Activated CD4-positive, alpha-beta T cell treated with anti-CD3 and anti-CD28 coated beads, Interleukin-2, amount 50 U/mL, for 48 hours (primary cell): ENCODE data around the gene RILPL2.
"Not testable (repeated sequence)": the region's sequence is repeated elsewhere in the genome, so short reads cannot be mapped to it uniquely, and the experiment has no call there.

Source experiments
- DNase-seq, 2 experiments: peaks; one replicate each; pipeline ENCODE4 v3.0.0-alpha.2; 2020

RILPL2 gene

GRCh38 chr12:123436017-123436964 lies at the start of gene RILPL2:
TSS of gene RILPL2 (minus strand) at chr12:123436684. CDS start at chr12:123436420, 264 bp downstream.
- peak; percentile 96 to 97 for DNase-seq

GRCh38 chr12:123485756-123486155 lies 49.3 kb upstream of the RILPL2 start:
- DNase-seq, result no peak

- no peak for DNase-seq
Measured at GRCh38 chr12:123483602-123484248, 47.2 kb upstream of the RILPL2 start.

GRCh38 chr12:123482876-123483275 lies 46.4 kb upstream of the RILPL2 start:
- no peak for DNase-seq

- not testable (repeated sequence) for DNase-seq
Measured at GRCh38 chr12:123481251-123481650, 44.8 kb upstream of the RILPL2 start.

GRCh38 chr12:123479442-123480180 lies 43.1 kb upstream of the RILPL2 start:
- no peak for DNase-seq

GRCh38 chr12:123478762-123479161 lies 42.3 kb upstream of the RILPL2 start:
- DNase-seq, result no peak

GRCh38 chr12:123478069-123478468 lies 41.6 kb upstream of the RILPL2 start:
- no peak for DNase-seq

- DNase-seq, result no peak
Measured at GRCh38 chr12:123475246-123475703, 38.8 kb upstream of the RILPL2 start.

GRCh38 chr12:123474485-123475245 lies 38.2 kb upstream of the RILPL2 start:
- no peak for DNase-seq

GRCh38 chr12:123472438-123472849 lies 36.0 kb upstream of the RILPL2 start:
- no peak for DNase-seq

- DNase-seq, result no peak
Measured at GRCh38 chr12:123471374-123472068, 35.0 kb upstream of the RILPL2 start.

GRCh38 chr12:123469978-123470377 lies 33.5 kb upstream of the RILPL2 start:
- no peak for DNase-seq

- DNase-seq, result no peak
Measured at GRCh38 chr12:123468786-123469185, 32.3 kb upstream of the RILPL2 start.

GRCh38 chr12:123465084-123465483 lies 28.6 kb upstream of the RILPL2 start:
- DNase-seq, result no peak

GRCh38 chr12:123463174-123463573 lies 26.7 kb upstream of the RILPL2 start:
- not testable (repeated sequence) for DNase-seq

GRCh38 chr12:123457980-123458779 lies 21.7 kb upstream of the RILPL2 start, which contains the start of gene SNRNP35:
TSS of gene SNRNP35 (plus strand) at chr12:123458139. CDS start at chr12:123465541, 7,402 bp downstream.
- DNase-seq, result peak; percentile 81 to 85

GRCh38 chr12:123453165-123453564 lies 16.7 kb upstream of the RILPL2 start:
- no peak for DNase-seq

- not testable (repeated sequence) for DNase-seq
Measured at GRCh38 chr12:123452276-123452550, 15.7 kb upstream of the RILPL2 start.

- no peak for DNase-seq
Measured at GRCh38 chr12:123450636-123451035, 14.2 kb upstream of the RILPL2 start.

- no peak for DNase-seq
Measured at GRCh38 chr12:123449856-123450255, 13.4 kb upstream of the RILPL2 start.
